GM19395 (cell line): ENCODE results near the gene UGT1A7.

Experiments used
- ATAC-seq: cut with Tn5 transposase; IDR thresholded peaks from one replicate; pipeline ENCODE4 v1.9.1; 2021; ENCODE audit warnings: mild to moderate bottlenecking, moderate library complexity; ENCODE audit not compliant: unreplicated experiment

Gene UGT1A7

GRCh38 chr2:233758141-233758540 is 76.4 kb downstream of the UGT1A7 start:
- no peak for ATAC-seq

- no peak for ATAC-seq
Observed at GRCh38 chr2:233758849-233759248, 77.1 kb downstream of the UGT1A7 start.

- no peak for ATAC-seq
Observed at GRCh38 chr2:233760043-233760442, 78.3 kb downstream of the UGT1A7 start, which contains the start of gene UGT1A1. Gene UGT1A1 (plus strand): TSS chr2:233760270. CDS start chr2:233760288, 18 bp downstream.

- no peak for ATAC-seq
Observed at GRCh38 chr2:233761040-233761769, 79.5 kb downstream of the UGT1A7 start.

- ATAC-seq: no peak
Observed at GRCh38 chr2:233764264-233764663, 82.6 kb downstream of the UGT1A7 start.

GRCh38 chr2:233764761-233765160 is 83.1 kb downstream of the UGT1A7 start:
- ATAC-seq: no peak

- no peak for ATAC-seq
Observed at GRCh38 chr2:233766416-233766815, 84.7 kb downstream of the UGT1A7 start.

- no peak for ATAC-seq
Observed at GRCh38 chr2:233768076-233768475, 86.4 kb downstream of the UGT1A7 start.

- ATAC-seq: no peak
Observed at GRCh38 chr2:233769260-233769659, 87.6 kb downstream of the UGT1A7 start.

GRCh38 chr2:233772153-233772552 is 90.5 kb downstream of the UGT1A7 start:
- ATAC-seq: no peak

GRCh38 chr2:233772583-233772982 is 90.9 kb downstream of the UGT1A7 start:
- ATAC-seq: no peak

- ATAC-seq: no peak
Observed at GRCh38 chr2:233773854-233774253, 92.2 kb downstream of the UGT1A7 start.

- no peak for ATAC-seq
Observed at GRCh38 chr2:233775414-233775813, 93.7 kb downstream of the UGT1A7 start.

GRCh38 chr2:233778030-233778429 is 96.3 kb downstream of the UGT1A7 start, which contains the start of gene MROH2A:
Gene MROH2A (plus strand): TSS chr2:233778330. CDS start chr2:233779359, 1,029 bp downstream.
- ATAC-seq: no peak

GRCh38 chr2:233779722-233780121 is 98.0 kb downstream of the UGT1A7 start:
- ATAC-seq: no peak

GRCh38 chr2:233780771-233781170 is 99.1 kb downstream of the UGT1A7 start:
- no peak for ATAC-seq

GRCh38 chr2:233789554-233789953 is 107.9 kb downstream of the UGT1A7 start:
- ATAC-seq: no peak

- no peak for ATAC-seq
Observed at GRCh38 chr2:233791151-233791882, 109.6 kb downstream of the UGT1A7 start.

GRCh38 chr2:233791883-233792329 is 110.2 kb downstream of the UGT1A7 start:
- no peak for ATAC-seq

- no peak for ATAC-seq
Observed at GRCh38 chr2:233792720-233793119, 111.0 kb downstream of the UGT1A7 start.

GRCh38 chr2:233793465-233794127 is 111.9 kb downstream of the UGT1A7 start:
- ATAC-seq: no peak
